Stimulated activated CD4-positive, alpha-beta T cell treated with anti-CD3 and anti-CD28 coated beads, Interleukin-15, amount 100 ng/mL, for 48 hours (primary cell): ENCODE results near the gene PAGR1.
"Not testable (repeated sequence)": the region's sequence is repeated elsewhere in the genome, so short reads cannot be mapped to it uniquely, and the experiment has no call there.

ENCODE experiments used
- DNase-seq, 2 donors: peaks; one replicate each; pipeline ENCODE4 v3.0.0-alpha.2; 2020; ENCODE audit warnings: low read depth in 2 of 2

The PAGR1 gene

DNA sequence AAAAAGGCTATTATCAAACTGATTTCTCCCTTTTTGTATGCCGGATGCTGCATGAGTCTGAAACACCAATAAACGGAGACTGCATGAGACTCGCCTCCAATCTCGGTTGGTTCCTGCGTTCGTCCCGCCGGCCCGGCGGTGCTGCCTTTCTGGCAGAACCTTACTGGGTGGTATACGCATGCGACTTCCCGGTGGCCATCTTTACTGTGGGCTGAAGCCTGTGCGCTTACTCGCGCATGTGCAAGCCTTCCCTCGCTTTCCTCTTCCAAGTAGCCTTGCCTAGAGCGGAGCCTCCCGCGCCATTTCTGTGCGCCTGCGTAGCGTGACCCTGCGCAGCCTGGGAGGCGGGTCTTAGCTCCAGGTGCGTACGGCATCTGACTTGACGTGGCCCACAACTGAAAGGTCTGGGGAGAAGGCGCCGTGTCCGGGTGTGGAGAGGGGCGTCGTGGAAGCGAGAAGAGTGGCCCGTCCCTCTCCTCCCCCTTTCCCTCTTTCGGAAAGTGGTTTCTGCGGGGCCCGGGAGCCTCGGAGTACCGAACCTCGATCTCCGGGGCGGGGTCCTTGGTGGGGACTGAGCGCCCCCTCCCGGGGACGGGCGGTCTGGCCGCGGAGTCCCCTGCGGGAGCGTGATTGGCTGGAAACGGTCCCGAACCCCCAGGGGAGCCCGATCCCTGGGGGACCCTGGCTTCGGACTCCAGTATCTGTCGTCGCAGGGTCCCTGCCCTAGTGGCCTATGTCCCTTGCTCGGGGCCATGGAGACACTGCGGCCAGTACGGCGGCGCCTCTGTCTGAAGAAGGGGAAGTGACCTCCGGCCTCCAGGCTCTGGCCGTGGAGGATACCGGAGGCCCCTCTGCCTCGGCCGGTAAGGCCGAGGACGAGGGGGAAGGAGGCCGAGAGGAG is at the start of gene PAGR1:
Gene PAGR1 (plus strand): TSS at position 360 of the 901 bp plus-strand sequence. CDS start 374 bp downstream, at position 734.
- peak; percentile 96 to 97 for DNase-seq

DNA sequence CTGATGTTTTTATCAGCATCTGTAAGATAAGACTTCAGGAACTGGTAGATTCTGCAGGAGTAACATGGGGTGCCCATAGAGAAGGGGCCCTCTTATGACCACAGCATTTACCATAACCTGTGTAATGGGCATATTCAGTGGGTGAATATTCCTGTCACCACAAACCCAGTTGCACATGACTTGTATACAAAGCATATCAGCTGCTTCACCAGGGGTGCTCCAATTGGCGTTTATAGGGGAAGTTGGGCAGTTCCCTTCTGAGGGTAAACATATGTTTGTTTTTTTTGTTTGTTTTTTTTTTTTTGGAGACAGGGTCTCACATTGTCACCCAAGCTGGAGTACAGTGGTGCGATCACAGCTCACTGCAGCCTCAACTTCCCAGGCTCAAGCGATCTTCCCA is 49.4 kb upstream of the PAGR1 start:
- no peak for DNase-seq

DNA sequence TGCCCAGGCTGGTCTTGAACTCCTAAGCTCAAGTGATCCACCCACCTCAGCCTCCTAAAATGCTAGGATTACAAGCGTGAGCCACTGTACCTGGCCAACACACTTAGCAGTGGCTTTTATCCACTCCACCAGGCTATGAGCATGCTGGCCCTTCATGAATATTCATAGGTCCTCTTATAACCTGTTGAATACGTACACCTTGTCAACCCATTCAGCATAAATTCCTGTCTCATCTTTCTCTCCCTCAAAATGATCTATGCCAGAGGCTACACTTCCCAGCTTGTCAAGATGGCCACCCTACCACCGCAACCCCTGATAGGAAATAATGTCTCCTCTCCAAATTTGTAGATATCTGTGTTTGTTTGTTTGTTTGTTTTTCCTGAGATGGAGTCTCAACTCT is 48.9 kb upstream of the PAGR1 start:
- no peak for DNase-seq

DNA sequence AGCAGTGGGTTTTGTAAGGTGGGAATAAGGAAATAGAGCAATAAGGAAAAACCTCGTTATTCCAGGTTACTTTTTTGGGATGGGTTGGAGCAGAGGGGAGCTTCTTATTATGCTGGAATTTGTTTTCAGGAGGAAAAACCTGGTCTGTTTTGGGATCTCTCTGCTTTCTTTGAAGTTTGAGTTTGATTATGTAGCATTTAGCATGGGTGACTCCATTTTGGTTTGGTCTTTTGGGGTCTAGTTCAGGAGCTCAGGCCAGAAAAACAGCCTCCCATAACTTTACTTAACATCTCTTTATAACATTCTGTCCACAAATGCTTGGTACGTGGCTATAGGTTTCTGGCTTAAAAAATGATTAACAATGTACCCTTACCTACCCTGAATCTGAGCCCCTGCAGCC is 46.4 kb upstream of the PAGR1 start:
- no peak for DNase-seq

DNA sequence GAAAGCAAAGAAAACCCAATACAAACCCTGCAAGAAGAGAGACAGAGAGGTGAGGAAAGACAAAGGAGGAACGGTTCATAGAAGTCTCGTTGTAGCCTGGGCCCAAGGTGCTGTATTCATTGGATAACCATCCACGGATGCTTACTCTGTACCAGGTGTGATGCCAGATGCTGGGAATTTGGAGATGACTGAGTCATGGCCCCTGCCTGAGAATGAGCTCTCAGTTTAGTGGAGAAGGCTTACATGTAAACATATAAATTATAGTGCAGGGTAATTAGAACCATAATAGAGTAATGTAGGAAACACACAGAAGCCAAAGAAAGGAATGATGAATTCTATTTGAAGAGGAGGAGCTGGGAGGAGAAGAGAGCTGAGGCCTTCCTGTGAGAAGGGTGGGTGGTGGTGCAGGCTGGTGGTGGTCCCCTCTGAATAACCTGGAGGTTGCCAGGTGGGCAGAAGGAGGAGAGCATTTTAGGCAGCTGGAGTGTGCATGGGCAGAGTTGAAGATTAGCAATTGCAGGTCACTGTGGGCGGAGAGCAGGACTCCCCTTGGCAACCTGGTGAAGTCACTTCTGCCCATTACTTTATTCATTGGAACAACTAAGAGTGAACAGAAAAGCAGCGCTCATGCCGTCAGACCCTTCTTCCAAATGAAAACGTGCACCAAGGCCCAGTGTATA is 45.6 kb upstream of the PAGR1 start:
- DNase-seq: no peak

DNA sequence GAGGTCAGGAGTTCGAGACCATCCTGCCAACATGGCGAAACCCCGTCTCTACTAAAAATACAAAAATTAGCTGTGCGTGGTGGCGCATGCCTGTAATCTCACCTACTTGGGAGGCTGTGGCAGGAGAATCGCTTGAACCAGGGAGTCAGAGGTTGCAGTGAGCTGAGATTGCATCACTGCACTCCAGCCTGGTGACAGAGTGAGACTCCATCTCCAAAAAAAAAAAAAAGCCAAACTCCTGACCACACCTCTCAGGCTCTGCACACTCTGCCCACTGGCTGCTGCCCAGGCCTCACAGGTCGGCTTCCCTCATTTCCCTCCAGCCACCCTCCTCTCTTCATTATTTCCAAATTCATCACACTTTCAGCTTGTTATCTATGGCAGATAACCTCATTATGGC is 43.6 kb upstream of the PAGR1 start:
- not testable (repeated sequence) for DNase-seq

DNA sequence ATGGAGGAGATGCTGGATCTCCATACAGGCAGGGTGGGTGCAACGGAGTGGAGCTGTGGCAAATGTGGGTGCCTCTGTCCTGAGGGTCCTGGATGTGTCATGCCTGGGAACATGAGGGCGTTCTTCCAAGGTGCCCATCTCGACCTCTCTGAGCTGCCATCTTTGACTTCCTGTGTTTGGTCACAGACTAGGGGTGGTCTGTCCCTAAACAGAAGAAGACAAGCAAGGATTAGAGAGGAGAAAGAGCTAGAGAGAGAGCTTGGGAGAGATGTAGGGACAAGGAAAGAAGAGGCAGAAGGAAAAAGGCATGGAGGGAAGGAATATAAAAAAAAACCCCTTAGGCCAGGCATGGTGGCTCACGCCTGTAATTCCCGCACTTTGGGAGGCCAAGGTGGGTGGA is 41.2 kb upstream of the PAGR1 start:
- DNase-seq: no peak

DNA sequence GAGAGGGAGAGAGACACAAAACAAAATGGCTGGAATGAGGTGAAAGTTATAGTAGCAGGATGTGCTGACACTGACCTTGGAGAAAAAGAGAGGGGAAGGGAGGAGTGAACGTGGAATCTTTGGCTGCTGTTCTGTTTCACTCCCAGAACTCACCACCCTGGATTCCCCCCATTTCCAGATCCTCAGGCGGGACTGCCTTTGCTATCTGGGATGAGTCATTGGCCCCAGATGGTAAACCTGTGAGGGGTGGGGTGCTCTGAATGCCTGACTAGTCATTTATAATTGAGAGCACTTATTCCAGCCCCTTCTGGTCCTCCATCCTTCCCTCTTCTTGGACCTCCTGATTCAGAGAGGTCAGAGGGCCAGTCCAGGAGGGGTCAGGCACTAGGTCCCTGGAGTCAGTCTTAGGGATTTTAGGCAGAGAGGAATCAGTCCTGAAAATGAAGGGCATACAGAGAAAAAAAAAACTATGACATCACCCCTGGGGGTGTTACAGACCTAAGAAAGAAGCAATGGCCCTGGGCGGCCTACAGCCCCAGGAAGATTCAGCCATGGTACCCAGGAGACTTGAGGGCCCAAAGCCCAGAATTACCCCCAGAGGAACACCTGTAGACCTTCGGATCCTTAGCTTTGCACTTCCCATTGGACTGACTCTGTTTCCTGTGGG is 40.1 kb upstream of the PAGR1 start:
- no peak for DNase-seq

DNA sequence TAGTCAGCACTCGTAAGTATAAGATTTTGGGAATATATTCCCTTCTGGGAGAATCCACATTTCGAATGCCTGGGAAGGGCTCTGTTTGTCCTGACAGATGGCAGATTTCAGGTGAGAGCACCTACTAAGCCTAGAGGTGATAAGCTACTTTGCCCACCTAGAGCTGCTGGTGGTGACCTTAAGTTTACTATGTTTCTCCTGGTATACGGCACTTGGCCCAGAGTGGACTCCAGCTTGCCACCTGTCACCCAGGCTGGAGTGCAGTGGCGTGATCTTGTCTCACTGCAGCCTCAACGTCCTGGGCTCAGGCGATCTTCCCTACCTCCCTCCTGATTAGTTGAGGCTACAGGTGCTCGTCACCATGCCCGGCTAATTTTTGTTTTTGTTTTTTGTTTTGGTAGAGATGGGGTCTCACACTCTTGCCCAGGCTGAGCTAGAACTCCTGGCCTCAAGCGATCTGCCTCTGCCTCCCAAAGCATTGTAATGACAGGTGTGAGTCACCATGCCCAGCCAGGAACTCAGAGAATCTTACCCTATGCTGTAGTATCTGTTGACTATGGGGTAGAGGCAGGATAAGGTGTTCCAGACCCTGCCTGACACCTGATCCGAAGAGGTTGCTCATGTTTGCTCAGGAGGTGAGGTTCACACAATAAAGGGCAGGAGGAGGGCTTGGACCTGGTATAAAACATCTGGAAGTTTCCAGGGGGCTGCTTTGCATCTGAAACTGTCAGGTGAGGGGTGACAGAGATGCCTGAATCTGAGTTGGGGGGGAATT is 38.2 kb upstream of the PAGR1 start, which contains the start of gene ZG16:
Gene ZG16 (plus strand): TSS at position 681 of the 775 bp plus-strand sequence. CDS start 1,011 bp downstream, outside the sequence.
- DNase-seq: no peak

DNA sequence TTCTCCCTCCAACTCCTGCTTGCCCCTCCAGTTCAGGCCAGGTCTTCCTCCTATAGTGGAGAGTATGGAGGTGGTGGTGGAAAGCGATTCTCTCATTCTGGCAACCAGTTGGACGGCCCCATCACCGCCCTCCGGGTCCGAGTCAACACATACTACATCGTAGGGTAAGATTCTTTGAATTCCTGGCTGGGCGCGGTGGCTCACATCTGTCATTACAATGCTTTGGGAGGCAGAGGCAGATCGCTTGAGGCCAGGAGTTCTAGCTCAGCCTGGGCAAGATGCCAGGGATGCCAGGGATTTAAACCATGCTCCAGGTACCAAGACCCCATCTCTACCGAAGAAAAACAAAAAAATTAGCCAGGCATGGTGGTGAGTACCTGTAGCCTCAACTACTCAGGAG is 36.5 kb upstream of the PAGR1 start:
- DNase-seq: no peak

DNA sequence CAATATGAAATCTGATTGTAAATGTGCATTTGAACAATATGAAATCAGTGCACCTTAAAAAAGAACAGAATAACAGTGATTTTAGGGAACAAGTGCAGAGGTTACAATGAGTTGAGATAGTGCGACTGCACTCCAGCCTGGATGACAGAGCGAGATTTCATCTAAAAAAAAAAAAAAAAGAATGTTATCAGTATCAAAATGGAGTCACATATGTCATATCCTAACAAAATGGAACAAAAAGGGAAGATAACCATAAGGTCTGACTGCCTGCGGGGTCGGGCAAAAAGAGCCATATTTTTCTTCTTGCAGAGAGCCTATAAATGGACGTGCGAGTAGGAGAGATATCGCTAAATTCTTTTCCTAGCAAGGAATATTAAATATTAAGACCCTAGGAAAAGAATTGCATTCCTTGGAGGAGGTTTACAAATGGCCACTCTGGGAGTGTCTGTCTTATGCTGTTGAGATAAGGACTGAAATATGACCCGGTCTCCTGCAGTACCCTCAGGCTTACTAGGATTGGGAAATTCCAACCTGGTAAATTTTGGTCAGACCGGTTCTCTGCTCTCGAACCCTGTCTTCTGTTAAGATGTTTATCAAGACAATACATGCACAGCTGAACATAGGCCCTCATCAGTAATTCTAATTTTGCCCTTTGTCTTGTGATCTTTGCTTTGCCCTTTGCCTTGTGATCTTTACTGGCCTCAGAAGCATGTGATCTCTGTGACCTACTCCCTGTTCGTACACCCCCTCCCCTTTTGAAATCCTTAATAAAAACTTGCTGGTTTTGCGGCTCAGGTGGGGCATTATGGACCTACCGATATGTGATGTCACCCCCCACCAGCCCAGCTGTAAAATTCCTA is 32.6 kb upstream of the PAGR1 start:
- not testable (repeated sequence) for DNase-seq

DNA sequence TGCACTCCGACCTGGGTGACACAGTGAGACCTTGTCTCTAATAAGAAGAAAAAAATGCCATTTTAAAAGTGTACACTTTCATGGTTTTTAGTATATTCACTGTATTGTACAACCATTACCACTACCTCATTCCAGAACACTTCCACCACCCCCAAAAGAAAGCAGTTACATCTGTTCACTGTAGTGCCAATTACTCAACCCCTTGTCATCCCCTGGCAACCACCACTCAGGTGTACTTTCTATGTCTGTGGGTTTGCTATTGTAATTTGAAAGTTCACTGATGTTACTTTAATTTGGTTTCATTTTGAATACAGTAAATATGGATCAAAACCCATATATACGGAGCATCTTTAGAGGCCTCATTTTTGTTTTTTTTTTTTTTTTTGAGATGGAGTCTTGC is 31.8 kb upstream of the PAGR1 start:
- peak; percentile 22 to 24 for DNase-seq

DNA sequence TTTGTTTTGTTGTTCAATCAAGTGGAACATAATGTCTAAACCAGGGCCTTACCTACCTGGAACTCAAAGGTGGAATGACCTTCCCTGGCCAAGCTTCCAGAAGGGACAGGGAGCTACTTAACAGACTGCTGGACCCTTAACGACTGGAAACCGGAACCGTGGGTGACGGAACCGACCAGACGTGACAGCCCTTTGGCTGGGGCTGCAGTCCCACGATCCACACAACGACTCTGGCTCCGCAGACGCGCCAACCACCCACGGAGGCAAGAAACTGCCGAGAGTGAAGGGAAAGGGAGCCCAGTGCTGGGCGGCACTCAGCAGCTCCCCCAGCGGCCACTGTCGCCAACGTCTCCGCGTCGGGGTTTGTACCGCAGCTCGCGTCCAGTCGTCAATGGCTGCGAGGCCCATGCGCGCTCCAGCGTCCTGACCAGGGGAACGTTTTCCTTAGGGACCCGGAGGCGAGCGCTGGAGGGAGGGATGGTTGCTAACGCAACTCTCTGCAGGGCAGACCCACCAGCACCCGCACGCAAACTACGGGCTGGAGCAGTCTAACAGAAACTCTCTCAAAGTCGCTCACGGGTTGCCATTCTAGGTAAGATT is 31.0 kb upstream of the PAGR1 start:
- DNase-seq: peak; percentile 52 to 73

DNA sequence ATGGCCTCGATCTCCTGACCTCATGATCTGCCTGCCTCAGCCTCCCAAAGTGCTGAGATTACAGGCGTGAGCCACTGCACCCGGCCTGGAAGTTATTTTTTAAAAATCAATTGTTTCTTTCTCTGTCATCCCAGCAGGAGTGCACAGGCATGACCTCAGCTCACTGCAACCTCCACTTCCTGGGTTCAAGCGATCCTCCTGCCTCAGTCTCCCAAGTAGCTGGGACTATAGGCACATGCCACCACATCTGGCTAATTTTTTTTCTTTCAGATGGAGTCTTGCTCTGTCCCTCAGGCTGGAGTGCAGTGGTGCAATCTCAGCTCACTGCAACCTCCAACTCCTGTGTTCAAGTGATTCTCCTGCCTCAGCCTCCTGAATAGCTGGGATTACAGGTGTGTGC is 28.8 kb upstream of the PAGR1 start:
- not testable (repeated sequence) for DNase-seq

DNA sequence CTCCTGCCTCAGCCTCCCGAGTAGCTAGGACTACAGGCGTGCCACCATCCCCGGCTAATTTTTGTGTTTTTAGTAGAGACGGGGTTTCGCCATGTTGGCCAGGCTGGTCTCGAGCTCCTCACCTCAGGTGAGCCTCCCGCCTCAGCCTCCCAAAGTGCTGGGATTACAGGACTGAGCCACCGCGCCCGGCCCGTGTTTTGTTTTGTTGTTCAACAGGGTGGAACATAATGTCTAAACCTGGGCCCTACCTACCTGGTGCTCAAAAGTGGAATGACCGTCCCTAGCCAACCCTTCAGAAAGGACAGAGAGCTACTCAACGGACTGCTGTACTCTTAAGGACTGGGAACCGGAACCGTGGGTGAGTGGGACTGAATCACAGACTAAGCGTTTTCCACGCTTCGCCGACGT is 26.2 kb upstream of the PAGR1 start:
- no peak for DNase-seq

DNA sequence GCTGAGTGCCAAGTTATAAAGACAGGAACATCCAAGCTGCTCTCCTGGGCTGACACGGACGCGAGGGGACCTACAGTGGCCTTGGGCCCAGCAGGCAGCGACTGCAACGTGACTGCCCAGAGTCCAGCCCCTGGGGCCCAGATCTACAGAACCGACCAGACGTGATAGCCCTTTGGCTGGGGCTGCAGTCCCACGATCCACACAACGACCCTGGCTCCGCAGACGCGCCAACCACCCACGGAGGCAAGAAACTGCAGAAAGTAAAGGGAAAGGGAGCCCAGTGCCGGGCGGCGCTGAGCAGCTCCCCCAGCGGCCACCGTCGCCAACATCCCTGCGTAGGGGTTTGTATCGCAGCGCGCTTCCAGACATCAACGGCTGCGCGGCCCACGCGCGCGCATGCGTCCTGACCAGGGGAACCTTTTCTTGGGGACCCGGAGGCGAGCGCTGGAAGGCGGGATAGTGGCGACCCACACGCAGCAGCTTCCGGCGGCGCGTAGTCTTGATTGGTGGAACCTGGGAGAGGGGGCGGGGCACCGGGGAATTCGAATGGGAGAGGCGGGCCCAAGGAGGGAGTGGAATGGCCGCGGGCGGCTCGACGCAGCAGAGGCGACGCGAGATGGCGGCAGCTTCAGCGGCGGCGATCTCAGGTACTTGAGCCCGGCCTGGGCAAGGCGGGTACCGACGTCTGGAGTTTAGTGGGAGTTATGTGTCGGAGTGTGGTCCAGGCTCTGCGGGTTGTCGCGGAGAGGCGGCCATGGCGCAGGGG is 25.6 kb upstream of the PAGR1 start, which contains the start of gene KIF22:
Gene KIF22 (plus strand): TSS at position 569 of the 766 bp plus-strand sequence. CDS start 9 bp downstream, at position 578.
- DNase-seq: peak; percentile 99 to 100

DNA sequence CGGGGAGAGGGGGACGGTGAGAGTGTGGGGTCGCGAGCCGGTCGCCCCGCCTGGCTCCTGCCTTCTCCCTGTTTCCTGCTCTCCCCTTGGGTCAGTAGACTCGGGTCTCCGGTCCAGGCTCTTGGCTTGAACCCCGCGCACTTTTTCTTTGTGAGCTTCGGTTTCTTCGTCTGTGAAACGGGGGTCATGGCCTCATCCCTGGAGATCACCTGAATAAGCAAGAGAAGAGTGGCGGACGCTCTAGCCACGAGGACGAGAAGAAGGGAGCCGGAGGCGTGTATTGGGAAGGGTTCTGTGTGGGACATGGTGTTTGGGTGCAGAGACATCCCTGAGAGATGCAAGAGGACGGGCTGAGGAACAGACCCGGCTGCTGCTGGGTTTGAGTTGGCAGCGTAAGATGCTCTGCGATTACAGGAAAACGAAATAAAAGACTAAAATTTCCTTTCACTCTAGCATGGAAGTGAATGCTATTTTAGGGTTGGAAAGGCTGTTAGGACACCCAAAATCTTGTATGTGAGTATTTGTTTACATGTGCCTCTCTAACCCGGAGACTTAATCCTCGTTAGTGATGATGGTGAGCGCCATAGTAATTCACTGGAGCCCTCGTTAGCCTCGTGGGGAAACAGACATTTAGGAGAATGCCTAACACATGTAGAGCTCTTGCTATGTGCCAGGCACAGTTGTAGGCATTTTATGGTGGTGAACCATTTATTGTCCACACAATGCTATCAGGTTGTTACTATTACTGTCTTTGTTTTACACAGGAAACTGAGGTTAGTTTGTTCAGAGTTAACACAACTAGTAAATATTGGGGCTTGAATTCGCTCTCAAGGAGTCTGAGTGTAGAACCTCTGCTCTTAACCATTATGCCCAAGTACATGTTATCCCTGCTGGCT is 24.8 kb upstream of the PAGR1 start:
- DNase-seq: no peak
